ENCODE results near the gene ALK.

Gene ALK

DNA sequence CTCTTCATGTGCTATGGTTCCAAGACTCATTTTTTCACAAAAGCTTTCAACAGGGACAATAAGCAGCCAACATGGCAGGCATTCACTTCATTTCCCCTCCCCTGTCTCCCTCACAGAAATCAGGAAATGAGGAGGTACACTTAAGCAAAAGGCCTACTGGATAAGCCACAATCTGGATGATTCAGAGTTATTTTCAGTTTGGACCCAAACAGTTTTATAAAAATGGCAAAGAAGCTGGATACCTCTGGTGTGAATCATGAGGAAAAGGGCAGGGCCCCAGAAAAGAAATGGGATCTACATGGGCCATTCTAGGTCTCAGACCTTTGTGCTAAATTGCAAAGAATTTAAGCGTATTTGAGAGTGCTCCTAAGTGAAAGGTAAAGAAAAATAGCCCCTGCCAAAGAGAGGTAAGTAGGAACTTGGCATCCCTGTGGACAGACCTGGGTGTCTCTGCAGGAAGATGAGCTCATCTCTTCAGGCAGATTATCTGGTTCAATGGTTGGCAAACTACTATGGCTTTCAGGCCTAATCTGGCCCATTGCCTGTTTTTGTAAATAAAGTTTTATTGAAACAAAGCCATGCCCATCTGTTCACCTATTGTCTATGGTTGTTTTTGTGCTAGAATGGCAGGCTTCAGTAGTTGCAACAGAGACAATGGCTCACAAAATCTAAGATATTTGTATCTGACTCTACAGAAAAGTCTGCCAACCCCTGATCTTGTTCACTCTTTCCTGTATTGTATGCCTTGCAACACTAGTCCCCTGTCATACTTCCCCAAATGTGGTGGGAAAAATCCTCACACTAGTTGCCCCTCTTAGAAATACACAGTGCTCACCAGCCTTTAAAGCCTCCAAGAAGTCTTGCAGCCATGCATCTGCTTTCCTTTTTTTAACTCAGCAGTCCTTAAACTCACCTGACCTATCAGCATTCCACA is 315.0 kb downstream of the ALK start:
- DNase-seq = peak; percentile 6 to 23

GRCh38 chr2:29603341-29603740 is 318.0 kb downstream of the ALK start:
- DNase-seq = no peak

DNA sequence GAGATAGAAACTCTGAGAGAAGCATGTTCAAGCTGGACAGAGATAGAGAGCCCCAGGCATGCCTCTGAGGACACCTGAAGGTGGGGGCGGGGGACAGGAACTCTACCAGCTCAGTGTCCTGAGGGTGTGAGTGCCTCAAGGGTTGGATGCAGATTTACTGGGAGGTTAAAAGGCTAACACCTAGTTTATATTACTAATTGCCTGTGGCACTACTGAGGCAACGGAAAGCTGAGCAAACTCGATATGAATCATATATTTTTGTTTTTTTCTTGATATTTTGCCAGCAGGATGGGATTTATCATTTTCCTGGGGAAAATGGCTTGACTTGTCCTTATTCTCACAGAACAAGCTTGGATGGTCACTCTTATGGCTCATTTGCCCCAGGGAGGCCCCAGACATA is 319.5 kb downstream of the ALK start:
- no peak for DNase-seq

GRCh38 chr2:29601321-29601720 is 320.1 kb downstream of the ALK start:
- DNase-seq = no peak

GRCh38 chr2:29599946-29600345 is 321.4 kb downstream of the ALK start:
- DNase-seq = no peak

DNA sequence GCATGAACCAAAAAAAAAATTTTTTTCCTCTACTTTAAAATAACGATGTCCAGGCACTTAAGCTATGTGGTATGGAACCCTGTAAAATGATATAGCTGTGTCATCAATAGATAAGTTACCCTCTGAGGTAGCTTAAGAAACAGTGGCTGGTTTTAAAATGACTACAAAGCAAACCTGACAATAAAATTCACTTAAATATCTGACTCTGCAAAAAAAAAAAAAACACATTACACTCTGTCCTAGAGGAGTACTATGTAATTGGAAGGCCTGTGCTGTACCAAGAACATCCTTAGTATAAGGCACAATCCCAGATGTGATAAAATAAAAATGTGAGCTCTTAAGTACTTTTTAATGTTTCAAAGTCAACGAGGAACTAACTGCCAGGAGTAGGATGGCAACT is 322.4 kb downstream of the ALK start:
- DNase-seq = no peak

DNA sequence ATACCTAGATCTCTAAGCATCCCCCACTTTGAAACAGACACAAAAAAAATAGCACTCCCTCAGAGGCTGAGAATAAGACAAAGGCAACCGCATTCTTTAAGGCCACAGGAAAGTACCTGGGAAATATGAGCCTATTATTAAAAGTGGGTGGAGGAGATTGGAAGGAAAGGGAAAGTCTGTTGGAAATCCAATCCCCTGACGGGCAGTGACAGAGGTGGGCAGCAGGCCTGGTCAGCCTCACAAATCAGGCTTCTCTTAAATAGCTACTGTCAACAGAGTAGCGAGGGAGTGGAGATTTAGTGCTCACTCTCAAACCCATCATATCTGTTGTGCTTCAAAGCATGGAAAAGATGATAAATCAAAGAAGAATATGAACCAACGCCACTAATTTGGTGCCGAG is 324.4 kb downstream of the ALK start:
- DNase-seq = no peak

DNA sequence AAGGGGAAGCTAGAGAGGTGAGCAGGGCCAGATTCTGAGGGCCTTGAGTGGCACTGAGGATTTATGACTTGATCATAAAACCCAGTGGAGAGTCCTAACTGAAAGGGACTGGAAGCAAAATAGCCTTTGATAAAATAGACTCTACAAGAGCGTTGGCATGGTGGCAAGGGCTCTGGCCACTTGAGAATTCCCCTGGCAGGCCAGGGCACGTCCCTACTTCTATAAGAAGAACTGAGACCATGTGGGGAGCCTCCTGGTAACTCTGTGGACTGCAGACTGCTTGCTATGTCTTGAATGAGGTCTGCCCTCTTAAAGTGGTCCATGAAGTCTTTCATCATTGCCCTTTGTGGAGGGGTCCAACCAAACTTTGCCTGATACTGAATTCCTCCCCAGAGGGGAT is 324.8 kb downstream of the ALK start:
- no peak for DNase-seq

- DNase-seq = no peak
Measured at GRCh38 chr2:29591600-29591999, 329.8 kb downstream of the ALK start.

DNA sequence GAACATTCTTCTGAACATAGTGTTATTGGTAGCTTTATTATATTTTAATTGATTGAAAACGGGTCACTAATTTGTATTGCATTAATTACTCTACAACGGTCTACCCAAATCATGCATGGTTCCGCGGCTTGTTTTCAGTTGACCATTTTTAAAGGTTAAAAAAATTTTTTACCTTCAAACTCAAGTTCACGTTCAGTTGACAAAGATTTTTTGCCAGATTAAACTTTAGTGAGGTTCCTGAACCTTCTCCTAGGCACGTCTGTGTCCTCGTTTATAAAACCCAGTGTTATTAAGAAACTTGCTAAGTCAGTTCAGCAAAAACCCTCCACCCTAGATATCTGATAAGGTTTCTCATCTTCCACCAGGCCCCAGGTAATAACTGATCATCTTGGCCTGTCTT is 331.2 kb downstream of the ALK start:
- DNase-seq = no peak

GRCh38 chr2:29589440-29590103 is 331.8 kb downstream of the ALK start:
- no peak for DNase-seq

- no peak for DNase-seq
Measured at GRCh38 chr2:29587402-29588190, 333.8 kb downstream of the ALK start.

DNA sequence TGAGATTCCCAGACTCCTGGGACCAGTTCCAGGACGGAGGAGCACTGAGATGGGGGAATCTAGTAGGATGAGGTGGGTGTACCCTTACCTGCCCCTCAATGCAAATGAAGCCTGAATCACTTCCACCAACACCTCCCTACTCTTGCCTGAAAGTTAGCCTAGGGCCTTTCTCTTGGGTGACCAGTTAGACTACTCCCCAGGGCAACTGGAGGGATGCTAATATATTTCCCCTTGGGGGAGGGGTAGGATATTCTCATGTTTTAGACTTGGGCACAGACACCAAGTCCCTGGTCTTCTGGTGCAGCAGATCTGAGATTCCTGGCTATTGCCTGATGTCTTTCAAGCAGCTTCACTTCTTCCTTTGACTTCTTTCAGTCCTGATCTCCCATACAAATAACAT is 334.5 kb downstream of the ALK start:
- DNase-seq = no peak

- DNase-seq = no peak
Measured at GRCh38 chr2:29583548-29584156, 337.7 kb downstream of the ALK start.

GRCh38 chr2:29583104-29583503 is 338.3 kb downstream of the ALK start:
- no peak for DNase-seq

DNA sequence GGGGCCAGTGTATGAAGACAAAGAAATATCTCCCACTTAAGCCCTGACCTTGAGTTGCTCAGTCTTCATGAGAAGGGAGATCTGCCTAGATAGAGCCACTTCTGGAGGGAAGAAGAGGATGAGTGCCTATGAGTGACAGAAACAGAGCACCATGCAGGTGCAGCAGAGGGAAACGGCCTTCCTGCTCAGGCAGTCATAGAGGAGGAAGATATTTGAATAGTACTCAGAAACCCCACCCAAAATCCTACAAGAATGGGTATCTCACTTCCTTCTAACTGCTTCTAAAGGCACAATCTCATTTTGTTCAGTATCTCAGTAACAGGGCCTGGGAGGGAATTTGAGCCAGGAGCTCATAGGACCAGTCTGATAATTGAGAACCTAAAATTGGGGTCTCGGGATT is 339.3 kb downstream of the ALK start:
- no peak for DNase-seq

DNA sequence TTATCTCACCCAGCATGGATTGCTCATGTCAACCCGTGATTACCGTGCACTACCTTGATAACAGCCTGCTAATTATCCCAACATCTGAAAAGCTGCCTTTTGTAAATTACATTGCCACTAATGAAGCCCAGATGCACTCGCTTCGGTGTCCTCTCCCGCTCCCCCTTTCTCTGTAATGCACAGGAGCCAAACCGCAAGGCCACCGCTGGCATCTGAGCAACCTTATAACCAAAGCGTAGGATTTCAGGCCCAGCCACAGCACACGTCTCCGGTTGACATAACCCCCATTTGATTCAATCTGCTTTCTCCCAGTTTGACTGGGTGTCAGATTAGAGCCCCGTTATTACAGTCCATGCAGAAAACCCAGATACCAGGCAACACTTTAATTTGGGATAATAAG is 341.2 kb downstream of the ALK start:
- DNase-seq = no peak

GRCh38 chr2:29579495-29580169 is 341.8 kb downstream of the ALK start:
- no peak for DNase-seq

DNA sequence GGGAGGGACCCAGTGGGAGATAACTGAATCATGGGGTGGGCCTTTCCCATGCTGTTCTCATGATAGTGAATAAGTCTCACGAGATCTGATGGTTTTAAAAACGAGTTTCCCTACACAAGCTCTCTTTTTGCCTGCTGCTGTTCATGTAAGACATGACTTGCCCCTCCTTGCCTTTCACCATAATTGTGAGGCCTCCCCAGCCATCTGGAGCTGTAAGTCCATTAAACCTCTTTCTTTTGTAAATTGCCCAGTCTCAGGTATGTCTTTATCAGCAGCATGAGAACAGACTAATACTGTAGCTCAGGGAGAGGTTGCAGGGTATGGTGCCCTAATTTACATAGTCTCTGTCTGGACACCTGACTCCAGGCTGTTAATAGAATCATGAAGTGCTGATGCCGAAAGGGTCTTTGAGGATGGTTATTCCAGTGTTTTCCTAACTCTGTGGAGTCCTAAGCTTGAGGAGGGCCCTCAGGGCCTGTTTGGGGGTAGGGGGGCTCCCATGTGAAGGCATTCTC is 343.2 kb downstream of the ALK start:
- no peak for DNase-seq

DNA sequence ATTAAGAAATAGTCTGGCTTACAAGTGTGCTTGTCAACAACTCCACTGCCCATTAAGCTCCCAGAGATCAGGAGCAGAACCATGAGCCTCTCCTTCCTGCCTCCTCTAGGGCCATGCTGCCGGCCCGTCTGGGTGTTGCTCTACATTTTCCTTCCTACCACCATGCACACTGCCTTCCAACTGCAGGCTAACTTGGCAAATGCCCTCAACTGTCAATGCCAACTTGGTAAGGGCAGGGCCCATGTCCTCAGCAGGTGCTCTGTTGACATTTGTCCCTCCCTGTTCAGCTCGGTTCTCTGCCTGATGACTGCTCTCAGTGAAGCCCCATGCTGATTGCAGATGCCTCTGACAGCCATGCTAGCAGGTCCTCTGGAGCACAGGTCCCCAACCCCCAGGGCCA is 345.2 kb downstream of the ALK start:
- DNase-seq = no peak

GRCh38 chr2:29575370-29575890 is 346.0 kb downstream of the ALK start:
- DNase-seq = no peak

- no peak for DNase-seq
Measured at GRCh38 chr2:29573612-29574011, 347.8 kb downstream of the ALK start.
